GM19035 (cell line): Measurements from ENCODE around the gene ANKRD60.

Experiments
- ATAC-seq: cut with Tn5 transposase; IDR thresholded peaks from one replicate; pipeline ENCODE4 v1.9.1; 2021; ENCODE audit not compliant: unreplicated experiment

The ANKRD60 gene

DNA sequence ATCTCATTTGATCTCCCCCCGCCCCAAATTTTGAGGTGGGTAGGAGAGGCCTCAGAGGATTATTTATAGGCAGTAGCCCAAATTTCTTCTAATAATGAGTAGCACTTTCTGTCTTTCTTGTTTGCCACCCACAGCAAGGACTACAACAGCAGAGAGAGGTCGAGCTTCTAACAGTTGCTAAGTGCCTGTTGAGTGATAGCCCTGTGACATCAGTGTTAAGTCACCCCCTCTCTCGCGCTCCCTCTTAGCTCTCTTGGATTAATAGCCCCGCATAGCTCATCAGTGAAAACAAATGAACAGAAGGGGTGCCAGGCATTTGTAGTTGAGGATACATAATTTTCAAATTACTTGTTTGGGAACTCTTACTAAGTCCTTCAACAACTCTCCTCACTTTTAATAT, 3.5 kb downstream of the ANKRD60 start:
- no peak for ATAC-seq

DNA sequence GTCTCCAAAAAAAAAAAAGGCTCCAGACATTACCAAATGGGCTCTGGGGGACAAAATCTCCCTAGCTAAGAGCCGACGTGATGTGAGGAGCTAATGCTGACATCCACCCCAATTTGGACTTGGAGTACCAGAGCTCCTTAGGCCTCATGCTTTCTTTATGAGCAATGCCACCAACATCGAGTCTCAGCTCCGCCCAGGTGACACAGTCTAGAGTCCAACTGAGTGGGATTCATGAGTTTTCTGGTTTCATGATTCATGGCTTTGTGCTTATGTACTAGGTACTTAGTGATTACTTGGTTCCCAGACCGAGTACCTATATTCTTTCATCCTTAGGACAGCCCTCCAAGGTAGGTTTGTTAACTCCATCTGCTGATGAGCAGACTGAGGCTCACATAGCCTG, 4.4 kb downstream of the ANKRD60 start:
- ATAC-seq, result no peak

- no peak for ATAC-seq
These were observed 5.0 kb downstream of the ANKRD60 start for GRCh38 chr20:58223358-58223941.

- ATAC-seq, result no peak
These were observed 6.0 kb downstream of the ANKRD60 start for GRCh38 chr20:58222446-58222845.

DNA sequence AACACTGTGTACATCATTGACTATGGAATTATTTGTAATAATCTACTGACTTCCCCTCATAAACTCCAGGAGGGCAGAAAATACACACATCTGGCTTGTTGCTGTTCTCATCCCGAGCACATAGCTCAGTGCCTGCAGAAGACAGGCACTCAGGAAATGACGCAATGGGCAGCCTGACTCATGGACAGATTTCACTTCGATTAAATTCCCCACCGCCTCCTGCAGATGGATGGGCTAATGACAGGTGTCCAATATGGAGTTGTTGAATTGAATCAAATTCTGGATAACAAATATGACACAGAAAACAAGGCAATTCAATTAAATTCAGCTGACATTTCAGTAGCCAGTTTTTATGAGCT, 9.1 kb downstream of the ANKRD60 start:
- ATAC-seq, result no peak

- no peak for ATAC-seq
These were observed 9.7 kb downstream of the ANKRD60 start for GRCh38 chr20:58218665-58219341.

DNA sequence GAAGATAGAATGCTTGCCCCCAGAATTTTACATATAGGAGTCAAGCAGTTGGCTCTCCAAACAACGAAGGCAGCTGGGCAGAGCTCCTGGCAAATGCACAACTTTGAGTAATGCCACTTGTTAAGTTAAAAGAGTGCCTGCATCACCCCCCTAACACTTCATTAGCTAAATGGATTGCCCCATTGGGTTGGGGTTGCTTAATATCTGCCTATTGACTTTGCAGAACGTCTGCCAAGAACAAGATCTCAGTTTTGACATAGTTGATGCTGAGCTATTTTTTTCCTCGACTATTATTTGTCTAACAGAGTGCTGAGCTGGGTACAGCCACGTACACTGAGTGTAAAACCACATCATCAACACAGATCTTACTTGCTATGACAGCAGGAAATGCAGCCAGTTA, 12.1 kb downstream of the ANKRD60 start:
- no peak for ATAC-seq

- ATAC-seq, result no peak
These were observed 13.3 kb downstream of the ANKRD60 start for GRCh38 chr20:58215116-58215515.

- no peak for ATAC-seq
These were observed 14.1 kb downstream of the ANKRD60 start for GRCh38 chr20:58214310-58214709.

DNA sequence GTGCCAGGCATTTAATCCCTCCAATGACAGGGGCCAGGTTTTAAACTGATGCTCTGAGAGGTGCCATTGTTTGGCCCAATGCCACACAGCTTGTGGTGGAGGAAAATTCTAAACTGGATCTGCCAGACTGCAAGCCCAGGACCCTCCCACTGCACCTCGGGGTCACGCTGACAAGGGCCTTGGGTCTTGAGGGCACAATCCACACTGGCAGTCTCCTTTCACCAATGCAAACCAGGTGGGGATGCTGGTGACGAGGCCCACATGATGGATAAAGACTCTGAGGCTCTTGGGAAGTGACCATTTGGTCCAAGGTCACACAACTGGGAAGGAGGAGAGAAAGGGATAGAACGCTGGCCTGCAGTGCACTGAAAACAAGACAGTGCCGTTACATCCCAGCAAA, 14.7 kb downstream of the ANKRD60 start:
- no peak for ATAC-seq

GRCh38 chr20:58213121-58213520, 15.3 kb downstream of the ANKRD60 start:
- no peak for ATAC-seq

DNA sequence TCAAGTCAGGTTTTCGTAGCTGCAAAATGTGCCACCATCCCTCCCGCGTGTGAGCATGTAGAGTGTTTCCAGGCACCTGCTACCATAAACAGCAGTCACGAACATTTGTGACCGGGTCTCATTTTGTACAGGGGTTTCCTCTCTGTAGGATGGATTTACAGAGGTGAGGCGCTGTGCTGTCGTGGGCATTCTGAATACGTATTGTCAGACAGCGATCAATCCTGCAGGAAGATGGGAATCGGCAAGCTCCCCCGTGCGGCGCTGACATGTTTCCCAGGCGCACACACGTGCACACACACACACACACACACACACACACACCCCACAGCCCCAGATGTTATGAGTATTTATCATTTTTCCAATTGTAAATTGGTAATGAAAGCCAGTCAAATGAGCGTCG, 15.8 kb downstream of the ANKRD60 start:
- ATAC-seq, result no peak

GRCh38 chr20:58210398-58210747, 18.1 kb downstream of the ANKRD60 start:
- no peak for ATAC-seq

DNA sequence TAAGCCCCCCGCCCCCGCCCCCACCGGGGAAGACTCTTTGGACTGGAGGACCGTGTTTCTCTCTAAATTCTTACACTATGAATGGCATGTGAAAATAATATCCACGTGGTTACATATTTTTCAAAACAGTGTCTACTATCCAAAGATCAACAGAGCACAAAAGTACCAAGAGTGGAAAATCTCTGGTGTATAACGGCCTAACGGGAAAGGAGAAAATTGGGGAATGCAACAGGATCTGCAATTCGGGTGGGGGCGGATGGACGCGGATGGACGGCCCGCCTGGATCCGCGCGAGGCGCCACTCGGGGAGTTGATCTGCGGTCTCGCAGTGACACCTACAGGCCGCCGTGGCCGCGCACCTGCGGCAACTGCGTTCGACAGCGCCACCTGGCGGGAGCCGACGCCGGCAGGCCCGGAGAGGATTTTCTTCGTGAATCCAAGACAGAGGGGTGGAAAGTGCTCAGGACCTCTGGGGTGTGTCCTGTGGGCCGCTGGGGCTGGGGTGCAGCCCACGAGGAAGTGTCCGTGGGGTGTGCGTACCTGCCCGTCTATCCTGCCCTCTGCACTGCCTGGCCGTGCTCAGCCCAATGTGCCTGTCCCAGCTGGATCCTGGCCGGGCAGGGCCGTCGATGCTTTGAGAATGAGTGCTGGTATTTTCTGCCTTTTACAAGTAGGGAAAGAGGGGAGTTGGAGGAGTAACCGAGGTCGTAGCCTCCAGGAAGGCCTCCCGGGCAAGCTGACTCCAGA, 18.6 kb downstream of the ANKRD60 start:
- ATAC-seq, result no peak

DNA sequence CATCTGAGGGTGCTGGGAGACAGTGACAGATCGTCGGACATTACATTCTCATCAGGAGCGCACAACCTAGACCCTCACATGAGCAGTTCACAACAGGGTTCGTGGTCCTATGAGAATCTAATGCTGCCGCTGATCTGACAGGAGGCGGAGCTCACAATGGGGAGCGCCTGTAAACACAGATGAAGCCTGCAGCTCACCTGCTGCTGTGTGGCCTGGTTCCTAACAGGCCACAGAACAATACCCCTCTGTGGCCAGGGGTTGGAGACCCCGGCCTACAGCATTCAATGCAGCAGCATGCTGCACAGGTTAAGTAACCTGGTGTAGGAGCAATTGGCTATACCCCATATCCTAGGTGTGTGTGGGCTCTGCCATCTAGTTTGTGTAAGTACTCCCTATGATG, 19.5 kb downstream of the ANKRD60 start:
- no peak for ATAC-seq

GRCh38 chr20:58205850-58206249, 22.6 kb downstream of the ANKRD60 start:
- no peak for ATAC-seq

- no peak for ATAC-seq
These were observed 26.4 kb downstream of the ANKRD60 start for GRCh38 chr20:58202044-58202443.

GRCh38 chr20:58201616-58202015, 26.8 kb downstream of the ANKRD60 start:
- no peak for ATAC-seq

GRCh38 chr20:58199469-58199868, 29.0 kb downstream of the ANKRD60 start:
- no peak for ATAC-seq

GRCh38 chr20:58198901-58199355, 29.5 kb downstream of the ANKRD60 start:
- no peak for ATAC-seq

DNA sequence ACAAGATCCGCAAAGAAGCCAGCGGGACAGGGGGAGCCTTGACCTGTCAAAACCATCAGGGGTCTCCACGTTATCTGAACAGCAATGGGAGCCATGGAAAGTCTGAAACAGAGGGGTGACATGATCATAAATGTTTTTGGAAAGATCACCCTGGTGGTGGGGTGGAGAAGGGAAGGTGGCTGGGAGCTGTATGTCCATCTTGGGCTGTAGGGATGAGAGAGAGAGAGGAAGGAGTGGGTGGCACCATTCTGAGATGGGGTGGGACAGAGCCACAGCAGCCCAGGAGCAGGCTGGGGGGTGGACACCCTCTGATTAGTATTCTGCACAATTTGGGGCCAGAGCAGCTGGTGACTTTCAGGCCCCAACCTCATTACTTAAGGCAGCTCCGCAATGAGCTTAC, 30.1 kb downstream of the ANKRD60 start:
- no peak for ATAC-seq

DNA sequence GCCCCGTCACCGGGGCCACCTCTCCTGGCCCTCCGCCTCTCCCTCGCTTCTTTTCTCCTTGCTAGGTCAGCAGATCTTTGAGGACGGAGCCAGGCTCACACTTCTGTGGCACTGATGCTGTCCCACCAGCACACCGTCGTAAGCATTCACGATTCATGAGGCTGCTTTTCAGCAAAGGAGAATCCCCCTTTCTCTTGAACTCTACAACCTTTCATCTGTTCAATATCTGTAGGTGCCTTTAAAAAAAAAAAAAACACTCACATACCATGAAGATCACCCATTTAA, 31.3 kb downstream of the ANKRD60 start:
- ATAC-seq, result no peak
